Stimulated activated CD8-positive, alpha-beta memory T cell treated with anti-CD3 and anti-CD28 coated beads, Interleukin-12 subunit alpha, Interleukin-12 subunit beta, amount 100 ng/mL, for 4 hours (primary cell): ENCODE measurements around the gene CFAP97D2.
"Not testable (repeated sequence)": the region's sequence is repeated elsewhere in the genome, so short reads cannot be mapped to it uniquely, and the experiment has no call there.

Experiments used
- DNase-seq: peaks from one replicate; pipeline ENCODE4 v3.0.0-alpha.2; 2020; ENCODE audit warnings: low read depth

The CFAP97D2 gene

DNA sequence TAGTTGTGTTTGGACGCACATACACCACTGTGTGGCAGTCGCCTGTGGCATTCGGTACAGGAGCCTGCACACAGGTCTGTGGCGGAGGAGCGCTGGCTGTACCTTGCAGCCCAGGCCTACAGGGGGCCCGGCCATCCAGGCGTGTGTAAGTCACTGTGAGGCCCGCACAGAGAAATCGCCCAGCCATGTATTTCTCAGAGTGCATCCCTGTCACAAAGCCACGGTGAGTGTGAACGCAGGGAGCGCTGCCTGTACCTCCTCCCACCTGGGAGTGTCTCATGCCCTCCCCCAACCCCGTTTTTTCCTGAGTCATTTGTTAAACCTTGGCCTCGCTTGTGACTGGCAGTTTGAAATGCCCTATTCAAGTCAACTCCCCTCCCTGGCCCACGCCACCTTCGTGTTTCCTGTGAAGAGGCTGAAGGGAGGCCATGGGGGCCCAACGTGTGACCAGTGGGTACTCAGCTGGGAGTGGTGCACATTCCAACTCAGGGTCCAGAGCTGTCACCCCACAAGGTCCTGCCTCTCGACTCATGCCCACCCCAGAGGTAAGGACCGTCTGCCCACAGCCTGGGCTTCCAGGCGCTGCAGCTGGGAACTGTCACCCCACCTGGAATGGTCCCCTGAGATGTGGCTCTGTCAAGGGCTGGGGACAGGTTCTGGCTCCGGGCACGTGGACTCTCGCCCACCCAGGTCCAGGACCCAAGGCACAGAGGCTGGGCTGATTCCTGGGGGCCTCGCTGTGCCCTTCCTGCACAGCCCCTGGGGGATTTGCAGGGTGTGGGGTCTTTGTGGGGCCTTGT is 35.1 kb upstream of the CFAP97D2 start:
- no peak for DNase-seq

DNA sequence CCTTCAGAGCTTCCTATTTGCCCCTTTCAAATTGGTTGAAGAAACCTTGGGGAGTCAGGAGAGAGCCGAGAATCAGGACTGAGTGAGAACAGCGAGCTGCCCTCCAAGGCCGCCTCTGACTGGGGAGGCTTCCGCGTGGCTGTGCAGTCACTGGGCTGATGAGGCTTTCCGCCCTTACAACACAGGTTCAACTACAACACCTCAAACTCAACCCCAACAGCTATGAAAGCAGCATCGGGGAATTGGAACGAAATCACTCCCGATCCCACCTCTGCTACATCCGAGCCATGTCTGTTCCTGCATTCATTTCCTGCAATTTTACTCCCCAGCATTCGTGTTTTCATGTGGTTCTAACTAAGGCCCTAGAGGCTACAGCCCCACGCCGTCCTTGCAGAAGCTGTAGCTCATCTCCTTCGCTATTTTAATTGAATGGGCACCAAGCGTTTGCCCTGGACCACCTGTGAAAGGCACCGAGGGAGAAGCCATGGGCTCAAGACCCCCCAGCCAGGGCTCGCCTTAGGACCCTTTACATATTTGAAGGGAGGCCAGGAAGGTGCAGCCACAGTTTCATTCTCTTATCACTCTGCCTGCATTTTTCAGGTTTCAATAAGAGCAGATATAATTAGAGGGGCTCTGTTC is 34.3 kb upstream of the CFAP97D2 start:
- DNase-seq, result no peak

DNA sequence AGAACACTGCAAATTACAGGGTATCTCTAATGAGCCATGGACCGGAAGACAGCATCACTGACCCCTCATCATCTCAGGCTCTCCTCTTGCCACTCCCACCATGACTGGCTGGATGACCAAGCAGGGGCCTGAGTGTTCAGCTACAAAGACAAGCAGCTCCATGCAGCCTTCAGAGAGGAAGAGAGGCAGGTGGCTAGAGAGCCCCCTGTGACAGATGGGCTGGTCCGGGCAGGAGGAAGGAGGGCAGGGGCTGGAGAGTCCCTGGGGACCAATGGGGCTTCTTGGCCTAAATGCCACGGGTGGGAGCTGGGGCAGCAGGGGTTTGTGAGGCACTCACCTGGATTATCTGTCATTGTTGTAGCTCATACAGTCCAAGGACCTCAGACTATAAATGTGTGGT is 33.8 kb upstream of the CFAP97D2 start:
- DNase-seq, result no peak

DNA sequence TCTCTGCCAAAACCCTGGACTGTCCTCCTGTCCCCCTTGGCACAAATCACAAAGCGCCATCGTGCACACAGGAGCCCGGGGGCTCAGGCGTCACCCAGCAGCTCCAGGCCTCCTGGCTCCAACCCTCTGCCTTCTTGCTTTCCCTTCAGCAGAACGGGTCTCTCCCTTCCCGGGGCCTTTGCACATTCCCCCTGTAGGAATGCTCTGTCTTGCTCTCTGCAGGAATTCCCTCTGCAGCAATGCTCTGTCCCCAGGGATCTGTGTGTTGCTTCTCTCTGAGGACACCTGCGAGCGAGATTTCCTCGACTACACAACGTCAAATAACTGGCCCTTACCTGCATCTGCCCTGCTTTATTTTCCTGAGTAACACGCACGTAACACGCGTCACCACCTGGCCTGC is 33.3 kb upstream of the CFAP97D2 start:
- no peak for DNase-seq

DNA sequence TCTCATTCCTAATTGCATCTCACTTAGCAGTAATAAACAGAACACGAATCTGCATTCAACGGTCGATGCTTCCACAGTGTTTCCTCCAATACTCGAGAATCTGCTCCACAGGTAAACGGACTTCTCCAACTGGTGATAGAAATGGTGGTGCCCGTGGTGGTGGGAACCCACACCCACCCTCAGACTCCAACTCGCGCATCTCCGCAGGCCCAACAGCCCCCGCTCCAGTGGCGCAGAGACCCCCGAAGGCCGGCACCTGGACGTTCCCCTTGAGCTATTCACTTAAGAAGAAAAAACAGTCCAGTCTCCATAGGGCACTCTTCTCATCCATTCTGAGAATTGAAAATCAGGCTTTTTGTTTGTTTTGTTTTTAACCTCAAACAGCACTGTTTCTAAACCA is 32.9 kb upstream of the CFAP97D2 start:
- DNase-seq, result no peak

DNA sequence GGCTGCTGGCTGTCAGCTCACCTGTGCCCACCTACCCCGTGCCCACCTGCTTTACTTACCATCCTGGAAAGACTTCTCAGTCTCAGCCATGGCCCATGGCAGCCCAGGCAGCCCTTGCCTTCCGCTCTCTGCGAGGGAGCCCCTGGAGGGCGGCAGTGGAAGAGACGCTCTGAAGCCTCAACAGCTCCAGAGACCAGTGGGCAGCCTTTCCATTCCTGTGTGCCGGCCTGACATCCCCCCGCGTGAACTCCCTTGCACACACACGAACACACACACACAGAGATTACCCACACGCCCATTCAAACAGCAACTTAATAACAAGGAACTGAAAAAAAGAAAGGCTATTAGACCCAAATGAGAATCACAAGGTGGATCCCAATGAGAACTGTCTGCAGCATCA is 32.4 kb upstream of the CFAP97D2 start:
- no peak for DNase-seq

DNA sequence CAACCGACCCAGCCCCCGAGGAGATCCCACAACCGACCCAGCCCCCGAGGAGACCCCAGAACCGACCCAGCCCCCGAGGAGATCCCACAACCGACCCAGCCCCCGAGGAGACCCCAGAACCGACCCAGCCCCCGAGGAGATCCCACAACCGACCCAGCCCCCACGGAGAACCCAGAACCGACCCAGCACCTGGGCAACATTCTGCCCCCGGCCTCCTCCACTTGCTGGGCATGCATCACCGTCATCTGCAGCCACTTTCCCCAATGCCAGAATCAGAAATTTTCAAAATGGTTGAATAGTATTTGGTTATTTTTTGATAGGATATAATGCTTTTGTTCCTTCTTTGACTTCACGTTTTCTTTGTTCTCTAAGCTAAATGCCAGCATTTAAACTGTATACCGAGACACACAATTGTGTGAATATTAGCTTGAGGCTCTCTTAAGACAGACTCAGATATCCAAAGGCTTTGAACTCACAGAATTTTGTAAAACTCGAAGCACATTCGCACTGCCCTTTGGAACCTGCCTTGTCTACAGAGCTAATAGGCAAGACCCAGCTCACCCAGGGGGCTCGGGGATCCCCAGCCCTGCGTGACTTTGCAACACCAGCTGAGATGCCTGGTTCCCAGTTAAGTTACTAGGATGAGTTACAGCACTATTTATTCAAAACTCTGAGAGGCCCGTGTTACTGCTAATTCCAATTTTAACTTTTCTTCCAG is 31.1 kb upstream of the CFAP97D2 start:
- no peak for DNase-seq

DNA sequence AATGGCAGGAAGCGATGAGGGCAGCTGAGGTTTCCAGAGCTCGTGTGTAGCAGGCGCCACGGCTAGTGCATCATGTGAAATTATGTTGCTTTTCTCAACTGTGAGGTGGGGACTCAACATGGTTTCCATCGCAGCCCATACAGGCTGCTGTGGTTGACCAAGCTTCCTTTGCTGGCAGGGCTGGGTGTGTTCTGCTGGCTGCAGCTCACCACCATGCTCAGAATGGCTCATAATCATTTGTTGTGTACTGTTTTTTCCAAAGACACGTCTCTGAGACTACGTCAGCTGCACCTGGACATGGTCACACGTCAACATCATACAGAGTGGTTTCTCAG is 30.6 kb upstream of the CFAP97D2 start:
- peak; percentile 69 for DNase-seq

DNA sequence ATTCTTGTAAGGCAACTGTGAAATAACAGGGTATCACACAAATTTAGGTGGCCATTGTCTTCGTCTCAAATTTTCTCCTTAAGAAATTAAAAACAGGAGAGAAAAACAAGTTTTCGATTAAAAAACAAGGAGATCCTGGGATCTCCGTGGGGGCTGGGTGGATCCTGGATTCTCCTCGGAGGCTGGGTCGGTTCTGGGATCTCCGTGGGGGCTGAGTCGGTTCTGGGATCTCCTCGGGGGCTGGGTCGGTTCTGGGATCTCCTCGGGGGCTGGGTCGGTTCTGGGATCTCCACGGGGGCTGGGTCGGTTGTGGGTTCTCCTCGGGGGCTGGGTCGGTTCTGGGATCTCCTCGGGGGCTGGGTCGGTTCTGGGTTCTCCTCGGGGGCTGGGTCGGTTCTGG is 30.2 kb upstream of the CFAP97D2 start:
- DNase-seq, result not testable (repeated sequence)

DNA sequence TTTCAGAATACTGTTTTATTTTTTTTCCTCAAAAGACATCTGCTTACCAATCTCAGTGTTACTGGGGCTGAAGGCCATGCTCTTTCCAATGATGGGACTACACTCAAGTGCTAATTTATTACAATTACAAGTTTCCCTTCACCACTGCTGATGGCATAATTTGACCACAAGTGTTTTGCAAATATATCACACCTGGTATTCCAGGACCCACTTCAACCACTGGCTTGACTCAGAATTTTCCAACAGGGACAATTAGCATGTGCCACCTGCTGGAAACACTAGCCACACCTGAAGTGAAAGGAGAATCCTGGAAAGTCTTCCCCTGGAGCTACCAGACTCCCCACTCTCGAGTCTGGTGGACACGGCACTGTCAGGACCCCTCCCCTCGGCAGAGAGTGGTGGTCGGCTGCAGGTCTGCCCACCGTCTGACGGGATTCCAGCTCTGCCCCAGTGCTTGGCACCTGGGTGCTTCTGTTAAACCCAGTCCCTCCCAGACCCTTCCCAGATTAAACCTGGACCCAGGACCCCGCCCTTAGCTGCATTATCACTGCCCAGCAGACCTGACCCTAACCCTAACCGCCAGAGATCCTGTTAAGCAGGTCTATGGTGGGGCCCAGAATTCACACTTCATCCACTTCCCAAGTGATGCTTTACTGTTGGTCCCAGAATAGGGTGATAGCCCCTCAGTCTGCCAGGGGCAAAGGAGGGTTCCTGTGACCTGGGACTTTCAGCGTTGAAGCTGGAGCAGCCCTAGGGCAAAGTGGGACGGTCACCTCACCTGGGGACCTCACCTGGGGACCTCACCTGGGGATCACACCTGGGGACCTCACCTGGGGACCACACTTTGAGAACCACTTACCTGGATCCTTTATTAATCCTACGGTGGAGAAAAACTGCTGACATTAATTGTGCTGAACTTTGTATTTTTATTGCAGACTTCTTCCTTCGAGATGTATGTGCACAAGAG is 29.0 kb upstream of the CFAP97D2 start:
- DNase-seq, result no peak

DNA sequence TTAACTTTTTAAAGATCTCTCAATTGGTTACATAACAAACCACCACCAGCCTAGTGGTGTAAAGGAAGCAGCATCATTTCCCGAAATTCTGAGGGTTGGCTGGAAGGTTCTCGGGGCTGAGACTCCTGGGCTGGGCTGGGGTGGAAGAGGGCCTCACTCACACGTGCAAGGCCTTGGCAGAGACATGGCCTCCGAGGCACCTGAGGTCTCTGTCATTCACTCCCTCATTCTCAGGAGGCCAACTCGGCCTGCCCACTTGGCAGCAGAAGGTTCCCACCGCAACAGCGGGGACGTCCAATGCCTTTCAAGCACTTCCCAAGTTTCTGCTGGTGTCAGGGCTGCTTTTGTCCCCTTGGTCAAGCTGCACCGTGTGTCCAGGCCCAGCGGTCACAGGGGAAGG is 28.0 kb upstream of the CFAP97D2 start:
- no peak for DNase-seq

DNA sequence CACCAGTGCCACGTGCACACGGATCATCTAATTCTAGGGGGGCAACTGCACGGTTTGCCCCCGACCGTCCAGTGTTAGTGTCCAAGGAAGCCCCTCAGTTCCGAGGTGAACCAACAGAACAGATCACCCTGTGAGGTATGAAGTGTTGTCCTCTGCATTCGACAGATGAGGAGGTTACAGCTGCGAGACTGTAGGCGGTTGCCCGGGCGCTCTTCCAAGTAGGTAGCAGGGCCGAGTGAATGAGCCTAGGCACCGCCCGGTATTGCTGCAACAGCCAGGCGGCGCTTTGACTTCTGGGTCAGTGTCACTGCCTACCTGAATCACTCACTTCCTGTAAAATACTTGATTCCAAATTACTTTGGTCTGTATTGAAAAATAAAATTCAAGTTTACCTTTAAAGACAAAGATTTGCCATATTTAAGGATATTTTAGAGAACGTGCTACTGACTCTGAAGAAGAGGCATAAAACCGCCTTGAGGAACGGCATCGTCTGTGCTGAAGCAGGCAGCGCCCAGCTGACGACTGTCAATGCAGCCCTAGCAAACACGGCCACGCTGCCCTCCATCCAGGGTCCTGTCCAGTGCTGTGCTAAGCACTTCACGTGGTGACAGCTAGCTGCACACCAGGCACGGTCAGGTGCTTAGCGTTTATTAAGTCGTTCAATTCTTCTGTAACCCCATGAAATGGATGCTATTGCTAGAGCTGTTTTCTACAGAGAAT is 27.3 kb upstream of the CFAP97D2 start:
- no peak for DNase-seq

DNA sequence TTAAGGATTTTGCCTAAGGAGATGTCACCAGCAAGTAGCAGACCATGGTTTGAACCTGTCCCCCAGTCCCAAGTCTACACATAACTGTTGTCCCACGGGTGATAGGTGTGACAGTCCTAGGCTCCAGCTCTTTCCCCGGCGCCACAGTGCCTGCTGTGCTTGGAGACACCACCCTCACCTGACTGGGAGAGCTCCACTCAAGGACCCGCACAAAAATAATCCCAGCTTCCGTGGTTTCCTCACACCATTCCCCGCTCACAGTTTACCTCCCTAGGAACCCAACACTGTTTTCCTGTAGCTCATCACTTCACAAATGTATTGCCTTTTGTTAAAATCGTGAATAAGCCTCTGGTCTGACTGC is 26.8 kb upstream of the CFAP97D2 start:
- no peak for DNase-seq

DNA sequence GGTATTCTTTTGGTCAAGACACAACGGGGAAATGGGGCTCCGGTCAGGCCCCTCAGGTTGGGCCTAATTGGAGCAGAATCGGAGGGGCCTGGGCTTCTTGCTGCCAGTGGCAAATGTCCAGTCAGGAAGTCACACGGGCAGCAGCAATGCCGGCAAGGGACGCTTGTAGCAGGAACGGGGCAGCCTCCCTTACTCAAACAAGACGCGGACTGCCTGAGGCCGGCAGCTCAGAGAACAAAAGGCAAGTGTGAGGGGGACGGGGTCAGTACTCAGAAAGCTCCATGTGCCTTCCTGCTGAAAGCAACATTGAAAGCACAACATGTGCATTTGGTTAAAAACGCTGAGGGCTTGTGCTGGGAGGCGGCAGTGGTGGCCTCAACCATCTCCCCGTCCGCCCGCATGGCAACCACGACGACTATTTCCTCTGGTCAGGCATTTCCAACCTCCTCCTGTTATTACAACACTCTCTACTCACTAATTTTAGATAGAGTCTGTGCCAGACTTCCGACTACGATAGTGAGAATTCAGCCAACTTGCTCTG is 26.2 kb upstream of the CFAP97D2 start:
- no peak for DNase-seq

DNA sequence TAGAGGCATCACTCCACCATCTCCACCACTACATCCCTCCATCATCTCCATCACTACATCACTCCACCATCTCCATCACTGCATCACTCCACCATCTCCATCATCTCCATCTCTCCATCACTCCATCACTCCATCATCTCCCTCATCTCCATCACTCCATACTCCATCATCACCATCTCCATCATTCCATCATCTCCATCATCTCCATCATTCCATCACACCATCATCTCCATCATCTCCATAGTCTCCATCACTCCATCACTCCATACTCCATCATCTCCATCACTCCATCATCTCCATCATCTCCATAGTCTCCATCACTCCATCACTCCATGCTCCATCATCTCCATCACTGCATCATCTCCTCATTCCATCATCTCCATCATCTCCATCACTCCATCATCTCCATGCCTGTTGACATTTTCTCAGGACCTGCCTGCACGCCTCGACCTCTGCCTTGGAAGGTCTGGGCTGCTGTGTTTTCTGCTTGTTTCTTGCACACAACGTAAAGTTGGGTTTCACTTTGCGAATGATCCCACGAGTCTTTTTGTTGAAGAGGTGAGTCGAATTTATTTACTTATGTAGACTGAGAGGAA is 25.5 kb upstream of the CFAP97D2 start:
- no peak for DNase-seq

DNA sequence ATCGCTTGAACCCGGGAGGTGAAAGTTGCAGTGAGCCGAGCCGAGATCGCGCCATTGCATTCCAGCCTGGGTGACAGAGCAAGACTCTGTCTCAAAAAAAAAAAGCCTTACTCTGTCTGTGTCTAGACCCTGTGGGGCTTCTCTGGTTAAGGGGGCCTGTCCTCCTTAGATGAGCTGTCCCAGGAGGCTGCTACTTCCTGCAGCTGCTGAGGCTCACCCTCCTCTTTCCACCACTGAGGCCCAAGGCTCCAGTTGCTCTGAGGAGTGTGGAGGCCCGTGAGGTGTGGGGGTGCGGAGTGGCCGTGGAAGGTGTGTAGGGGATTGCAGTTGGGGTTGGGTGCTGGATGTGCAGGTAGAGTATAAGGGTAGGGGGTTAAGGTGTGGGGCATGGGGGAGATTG is 24.6 kb upstream of the CFAP97D2 start:
- no peak for DNase-seq

DNA sequence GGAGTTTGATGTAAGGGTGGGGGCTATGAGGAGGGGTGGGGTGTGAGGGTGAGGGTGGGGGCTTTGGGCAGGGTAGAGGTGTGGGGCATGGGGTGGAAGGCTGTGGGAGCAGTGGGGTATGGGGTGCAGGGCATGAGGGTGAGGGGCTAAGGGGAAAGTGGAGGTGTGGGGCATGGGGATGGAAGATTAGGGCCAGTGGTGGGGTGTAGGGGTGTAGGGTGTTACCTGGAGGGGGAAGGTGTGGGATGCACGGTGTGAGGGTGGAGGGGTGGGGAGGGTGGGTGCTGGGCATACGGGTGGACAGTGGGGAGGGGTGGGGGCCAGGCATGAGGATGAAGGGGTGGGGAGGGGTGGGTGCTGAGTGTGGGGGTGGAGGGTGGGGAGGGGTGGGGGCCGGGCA is 23.7 kb upstream of the CFAP97D2 start:
- no peak for DNase-seq

DNA sequence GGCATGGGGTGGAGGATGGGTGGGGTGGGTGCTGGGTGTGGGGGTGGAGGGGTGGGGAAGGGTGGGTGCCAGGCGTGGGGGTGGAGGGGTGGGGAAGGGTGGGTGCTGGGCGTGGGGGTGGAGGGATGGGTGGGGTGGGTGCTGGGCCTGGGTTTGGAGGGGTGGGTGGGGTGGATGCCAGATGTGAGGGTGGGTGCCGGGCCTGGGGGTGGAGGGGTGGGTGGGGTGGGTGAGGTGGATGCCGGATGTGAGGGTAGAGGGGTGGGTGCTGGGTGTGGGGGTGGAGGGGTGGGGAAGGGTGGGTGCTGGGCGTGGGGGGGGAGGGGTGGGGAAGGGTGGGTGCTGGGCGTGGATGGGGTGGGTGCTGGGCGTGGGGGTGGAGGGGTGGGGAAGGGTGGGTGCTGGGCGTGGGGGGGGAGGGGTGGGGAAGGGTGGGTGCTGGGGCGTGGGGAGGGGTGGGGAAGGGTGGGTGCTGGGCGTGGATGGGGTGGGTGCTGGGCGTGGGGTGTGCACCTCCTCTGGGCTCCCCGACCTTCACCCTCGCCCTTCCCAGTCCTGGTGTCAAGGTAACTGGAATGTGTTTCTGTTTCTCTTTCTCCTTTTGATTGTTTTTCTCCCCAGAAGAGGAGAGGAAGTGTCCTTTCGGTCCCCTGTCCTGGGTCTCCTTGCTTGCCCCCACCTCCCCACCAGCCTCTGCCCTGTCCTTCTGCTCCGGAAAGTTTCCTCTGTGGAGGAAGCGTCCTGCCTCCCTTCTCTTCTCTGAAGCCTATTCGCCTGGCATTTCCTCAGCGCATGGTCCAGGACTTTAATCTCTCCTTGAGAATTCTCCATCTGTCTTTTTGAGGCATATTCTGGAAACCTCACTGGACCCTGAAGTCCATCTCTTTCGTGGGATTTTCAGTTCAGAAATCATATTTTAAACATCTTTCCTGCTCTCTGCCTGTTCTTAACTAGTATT is 22.9 kb upstream of the CFAP97D2 start:
- no peak for DNase-seq

DNA sequence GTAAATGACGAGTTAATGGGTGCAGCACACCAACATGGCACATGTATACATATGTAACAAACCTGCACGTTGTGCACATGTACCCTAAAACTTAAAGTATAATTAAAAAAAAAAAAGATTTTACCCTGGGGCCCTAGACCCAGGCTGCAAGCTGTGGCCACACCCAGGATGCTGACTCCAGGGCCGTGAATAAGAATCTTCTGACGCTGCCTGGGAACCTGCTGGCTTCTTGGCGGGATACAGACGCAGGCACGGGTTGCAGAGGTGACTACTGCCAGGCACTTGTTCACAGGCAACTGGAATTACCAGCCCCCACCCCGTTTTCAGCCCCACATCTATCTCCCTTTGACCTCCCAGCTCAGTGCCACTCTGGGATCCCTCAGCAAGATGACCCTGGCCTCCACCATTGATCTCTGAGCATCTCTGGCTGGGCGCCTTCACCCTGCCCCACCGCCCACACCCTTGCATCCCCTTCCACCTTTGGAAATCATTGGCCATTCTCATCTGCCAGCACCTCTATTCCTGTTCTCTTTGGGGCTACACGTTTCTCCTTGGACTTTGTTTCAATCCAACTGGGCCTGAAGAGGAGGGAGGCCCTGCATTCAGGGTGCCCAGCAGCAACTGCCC is 21.1 kb upstream of the CFAP97D2 start:
- DNase-seq, result no peak
